Activated CD4-positive, alpha-beta T cell treated with anti-CD3 and anti-CD28 coated beads for 4 hours (primary cell): Measurements from ENCODE around the gene HOXB9.

Experiments
- DNase-seq, 2 donors: peaks; one replicate each; pipeline ENCODE4 v3.0.0-alpha.2; 2020

HOXB9 gene

GRCh38 chr17:48596000-48596734, 30.0 kb downstream of the HOXB9 start:
- no peak for DNase-seq

GRCh38 chr17:48595278-48595999, 30.7 kb downstream of the HOXB9 start:
- DNase-seq = no peak

GRCh38 chr17:48594538-48595277, 31.4 kb downstream of the HOXB9 start:
- DNase-seq = no peak

- peak; percentile 70 to 81 for DNase-seq
Measured at GRCh38 chr17:48593840-48594537, 32.2 kb downstream of the HOXB9 start.

- DNase-seq = no peak
Measured at GRCh38 chr17:48593126-48593829, 32.9 kb downstream of the HOXB9 start, which contains the start of gene HOXB5. HOXB5 (minus strand) TSS chr17:48593779; CDS start chr17:48593682, 97 bp downstream.

- no peak for DNase-seq
Measured at GRCh38 chr17:48592577-48592976, 33.6 kb downstream of the HOXB9 start.

GRCh38 chr17:48592057-48592514, 34.1 kb downstream of the HOXB9 start:
- DNase-seq = no peak

- no peak for DNase-seq
Measured at GRCh38 chr17:48591255-48592056, 34.7 kb downstream of the HOXB9 start.

GRCh38 chr17:48590607-48591161, 35.5 kb downstream of the HOXB9 start:
- DNase-seq = no peak

GRCh38 chr17:48589831-48590606, 36.1 kb downstream of the HOXB9 start, which contains the start of gene HOXB3:
HOXB3 (minus strand) TSS chr17:48590241; CDS start chr17:48552474, 37,767 bp downstream.
- no peak for DNase-seq

GRCh38 chr17:48589060-48589830, 36.9 kb downstream of the HOXB9 start:
- no peak for DNase-seq

GRCh38 chr17:48588528-48588927, 37.6 kb downstream of the HOXB9 start:
- no peak for DNase-seq

- no peak for DNase-seq
Measured at GRCh38 chr17:48588074-48588415, 38.1 kb downstream of the HOXB9 start.

- DNase-seq = no peak
Measured at GRCh38 chr17:48587276-48588073, 38.7 kb downstream of the HOXB9 start.

- peak in 1 of 2 donors; percentile 51 for DNase-seq
Measured at GRCh38 chr17:48586355-48587258, 39.6 kb downstream of the HOXB9 start.

GRCh38 chr17:48584223-48584741, 41.9 kb downstream of the HOXB9 start:
- DNase-seq = no peak

GRCh38 chr17:48583708-48584222, 42.4 kb downstream of the HOXB9 start:
- DNase-seq = no peak
